Stimulated activated CD4-positive, alpha-beta T cell treated with anti-CD3 and anti-CD28 coated beads, Interleukin-12 subunit alpha, Interleukin-12 subunit beta, amount 100 ng/mL, for 24 hours (primary cell): Measurements from ENCODE around the gene NTN4.
"Not testable (repeated sequence)": the region's sequence is repeated elsewhere in the genome, so short reads cannot be mapped to it uniquely, and the experiment has no call there.

Experiments used
- DNase-seq, 2 experiments: peaks; one replicate each; pipeline ENCODE4 v3.0.0-alpha.2; 2020; ENCODE audit warnings: low read depth in 2 of 2

The NTN4 gene

DNA sequence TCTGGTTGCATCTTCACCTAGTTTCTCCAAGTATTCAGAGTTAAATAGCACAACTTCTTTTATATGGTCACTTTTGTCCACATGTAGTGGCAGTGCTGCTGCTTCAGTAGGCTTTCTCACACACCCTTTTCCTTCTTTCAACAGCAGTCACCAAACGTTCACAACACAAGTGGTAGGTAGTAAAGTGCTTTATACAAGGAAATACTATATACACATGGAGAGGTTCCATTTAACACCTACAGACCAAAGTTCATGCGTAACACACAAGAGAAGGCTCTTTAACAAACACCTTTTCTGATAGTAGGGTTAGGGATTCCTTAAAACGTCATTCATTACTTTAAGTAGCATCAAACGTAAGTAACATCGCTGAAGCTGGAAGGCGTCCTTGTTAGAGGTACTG, 132.2 kb downstream of the NTN4 start:
- no peak for DNase-seq

DNA sequence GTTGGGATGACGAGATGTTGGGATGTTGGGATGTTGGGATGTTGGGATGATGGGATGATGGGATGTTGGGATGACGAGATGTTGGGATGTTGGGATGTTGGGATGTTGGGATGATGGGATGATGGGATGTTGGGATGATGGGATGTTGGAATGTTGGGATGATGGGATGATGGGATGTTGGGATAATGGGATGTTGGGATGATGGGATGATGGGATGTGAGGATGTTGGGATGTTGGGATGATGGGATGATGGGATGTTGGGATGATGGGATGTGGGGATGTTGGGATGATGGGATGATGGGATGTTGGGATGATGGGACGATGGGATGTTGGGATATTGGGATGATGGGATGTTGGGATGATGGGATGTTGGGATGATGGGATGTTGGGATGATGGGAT, 135.9 kb downstream of the NTN4 start:
- not testable (repeated sequence) for DNase-seq

DNA sequence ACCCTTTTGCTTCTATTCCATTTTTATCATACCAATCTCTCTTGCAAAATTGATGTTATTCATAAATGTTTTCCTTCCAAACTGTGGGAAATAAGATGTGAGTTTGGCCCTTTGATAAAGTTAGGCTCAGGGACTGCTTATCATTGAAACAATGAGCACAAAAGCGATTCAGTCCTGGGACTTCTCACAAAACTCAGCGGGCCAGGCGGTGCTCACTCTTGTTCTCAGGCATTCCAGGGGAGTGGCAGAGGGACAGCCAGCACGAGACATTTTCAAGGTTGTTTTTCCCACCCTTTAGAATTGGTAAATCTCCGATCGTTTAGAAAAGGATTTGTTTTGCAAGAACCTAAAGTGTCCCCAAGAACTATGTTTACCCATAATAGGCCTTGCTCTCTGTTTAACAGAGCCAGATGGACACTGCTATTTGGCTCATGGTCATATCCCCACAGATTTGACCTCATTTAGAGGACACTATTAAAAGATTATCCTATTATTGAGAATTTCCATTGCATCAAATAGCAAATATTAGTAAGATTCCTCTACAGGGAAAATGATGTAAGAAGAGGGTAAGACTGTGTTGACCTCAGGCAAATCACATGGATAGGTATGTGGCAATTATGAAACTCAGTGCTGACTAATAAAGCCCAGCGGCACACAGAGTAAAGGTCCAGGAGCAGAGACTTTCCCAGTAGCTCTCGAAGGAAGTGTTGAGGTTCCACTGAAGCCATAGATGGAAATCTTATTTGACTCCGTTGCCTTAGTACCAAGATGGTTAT, 136.6 kb downstream of the NTN4 start:
- no peak for DNase-seq

DNA sequence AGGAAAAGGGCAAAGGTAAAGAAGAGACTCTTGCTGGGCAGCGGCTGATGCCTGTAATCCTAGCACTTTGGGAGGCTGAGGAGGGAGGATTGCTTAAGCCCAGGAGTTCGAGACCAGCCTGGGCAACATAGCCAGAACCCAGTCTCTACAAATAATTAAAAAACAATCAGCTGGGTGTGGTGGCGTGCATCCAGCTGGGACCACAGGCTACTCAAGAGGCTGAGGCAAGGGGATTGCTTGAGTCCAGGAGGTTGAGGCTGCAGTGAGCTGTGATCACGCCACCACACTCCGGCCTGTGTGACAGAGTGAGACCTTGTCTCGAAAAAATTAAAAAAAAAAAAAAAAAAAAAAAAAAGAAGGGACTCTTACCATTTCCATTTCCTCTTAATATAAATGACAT, 138.9 kb downstream of the NTN4 start:
- DNase-seq, result no peak

GRCh38 chr12:95648990-95649791, 141.4 kb downstream of the NTN4 start:
- no peak for DNase-seq

DNA sequence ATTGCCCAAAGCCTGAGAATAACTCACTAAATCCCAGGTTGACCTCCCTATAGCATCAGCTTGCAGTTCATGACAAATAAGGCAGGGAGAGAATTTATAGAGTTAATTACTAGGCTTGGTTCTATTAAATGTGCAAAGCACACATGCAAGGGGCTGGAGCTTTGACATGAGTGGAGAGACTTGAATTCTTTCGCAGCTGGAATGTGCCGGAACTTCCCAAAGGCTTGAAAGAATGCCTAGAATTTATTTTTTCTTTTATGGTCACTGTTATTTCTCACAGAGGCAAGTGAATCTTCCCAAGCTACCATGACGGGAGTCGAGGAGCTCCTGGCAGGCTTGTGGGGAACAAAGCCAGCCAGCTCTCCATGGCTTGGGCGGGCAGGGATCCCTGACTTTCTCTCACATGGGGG, 143.8 kb downstream of the NTN4 start:
- DNase-seq, result no peak

GRCh38 chr12:95643256-95643655, 147.3 kb downstream of the NTN4 start:
- no peak for DNase-seq

GRCh38 chr12:95642583-95642982, 148.0 kb downstream of the NTN4 start:
- no peak for DNase-seq

GRCh38 chr12:95641299-95641952, 149.1 kb downstream of the NTN4 start:
- no peak for DNase-seq

DNA sequence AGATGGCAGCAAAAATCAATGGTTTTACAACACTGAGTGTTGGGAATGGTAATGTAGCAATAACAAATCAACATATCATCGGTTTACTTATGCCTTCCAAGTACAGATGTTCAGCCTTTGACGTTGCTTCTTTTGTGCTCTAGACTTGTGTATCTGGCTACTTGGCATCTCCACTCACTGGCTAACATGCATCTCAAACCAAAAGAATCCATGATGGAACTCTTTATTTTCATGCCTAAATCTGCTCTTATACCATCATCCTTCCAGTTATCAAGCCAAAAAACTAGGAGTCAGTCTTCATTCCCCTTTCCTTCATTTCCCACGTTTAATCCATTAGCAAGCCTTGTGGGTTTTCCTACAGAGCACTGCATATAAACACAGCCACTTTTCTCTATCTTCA, 150.0 kb downstream of the NTN4 start:
- DNase-seq, result no peak

DNA sequence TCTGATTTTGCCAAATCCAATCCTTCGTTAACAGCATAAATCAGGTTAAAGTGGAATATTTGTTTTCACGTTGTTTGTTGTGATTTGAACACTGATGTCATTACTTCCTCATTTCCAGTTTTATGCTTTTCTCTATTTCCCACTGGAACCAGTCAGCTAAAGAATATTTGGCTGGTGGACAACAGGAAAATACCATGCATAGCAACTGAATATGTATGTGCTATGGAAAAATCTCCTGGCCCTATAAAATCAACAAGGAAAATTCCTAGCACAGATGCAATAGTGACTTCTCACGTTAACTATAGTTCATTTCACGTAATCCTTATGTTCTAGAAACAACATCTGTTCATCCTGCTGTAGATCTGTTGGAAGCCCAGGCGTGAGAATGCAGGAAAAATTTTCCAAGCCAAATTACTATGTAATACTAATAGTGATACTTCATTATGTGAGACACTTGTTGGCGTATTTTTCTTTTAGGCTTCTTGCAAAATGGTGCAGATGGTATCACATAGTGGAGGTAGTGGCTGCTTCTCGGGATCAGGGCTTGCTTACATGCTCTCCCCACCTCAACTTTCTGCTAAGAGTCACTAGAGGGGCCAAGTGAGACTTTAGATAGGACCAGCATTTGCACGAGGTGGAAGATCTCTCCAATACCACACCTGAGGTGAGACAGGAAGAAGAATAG, 153.0 kb downstream of the NTN4 start:
- no peak for DNase-seq

- DNase-seq, result no peak
Observed at GRCh38 chr12:95637010-95637409, 153.6 kb downstream of the NTN4 start.

DNA sequence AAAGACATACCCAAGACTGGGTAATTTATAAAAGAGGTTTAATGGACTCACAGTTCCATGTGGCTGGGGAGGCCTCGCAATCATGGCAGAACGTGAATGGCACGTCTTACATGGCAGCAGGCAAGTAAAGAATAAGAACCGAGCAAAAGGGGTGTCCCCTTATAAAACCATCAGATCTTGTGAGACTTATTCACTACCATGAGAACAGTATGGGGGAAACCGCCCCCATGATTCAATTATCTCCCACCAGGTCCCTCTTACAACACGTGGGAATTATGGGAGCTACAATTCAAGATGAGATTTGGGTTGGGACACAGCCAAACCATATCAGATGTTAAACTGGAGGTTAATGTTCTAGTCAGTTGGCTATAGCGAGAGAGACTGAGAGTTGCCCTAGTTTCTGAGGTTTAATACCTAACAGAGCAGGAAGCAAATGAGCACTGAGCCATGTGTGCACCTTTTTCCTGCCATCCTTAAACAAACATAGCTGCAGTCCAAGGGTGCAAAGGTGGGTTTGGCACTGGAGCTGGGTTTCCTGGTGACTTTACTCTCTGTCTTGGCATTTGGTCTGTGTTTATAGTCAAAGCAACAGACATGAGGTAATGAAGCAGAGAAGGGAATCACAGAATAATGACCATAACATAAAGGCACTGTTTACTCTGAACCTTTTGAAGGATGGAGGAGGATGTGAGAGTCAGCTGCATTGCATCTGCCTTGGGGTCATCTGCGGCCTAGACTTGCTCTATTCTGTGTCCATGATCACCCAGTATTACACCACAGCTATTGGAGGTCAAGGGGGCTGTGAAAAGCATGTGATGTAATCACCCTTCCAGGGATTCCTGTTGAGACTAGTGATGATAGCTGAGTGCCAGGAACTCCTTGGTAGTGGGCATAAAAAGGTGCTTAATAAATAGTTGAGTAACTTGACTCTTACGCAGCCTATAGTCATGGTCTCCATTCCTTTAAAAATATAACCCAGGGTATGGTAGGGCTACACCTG, 155.6 kb downstream of the NTN4 start:
- DNase-seq, result no peak

DNA sequence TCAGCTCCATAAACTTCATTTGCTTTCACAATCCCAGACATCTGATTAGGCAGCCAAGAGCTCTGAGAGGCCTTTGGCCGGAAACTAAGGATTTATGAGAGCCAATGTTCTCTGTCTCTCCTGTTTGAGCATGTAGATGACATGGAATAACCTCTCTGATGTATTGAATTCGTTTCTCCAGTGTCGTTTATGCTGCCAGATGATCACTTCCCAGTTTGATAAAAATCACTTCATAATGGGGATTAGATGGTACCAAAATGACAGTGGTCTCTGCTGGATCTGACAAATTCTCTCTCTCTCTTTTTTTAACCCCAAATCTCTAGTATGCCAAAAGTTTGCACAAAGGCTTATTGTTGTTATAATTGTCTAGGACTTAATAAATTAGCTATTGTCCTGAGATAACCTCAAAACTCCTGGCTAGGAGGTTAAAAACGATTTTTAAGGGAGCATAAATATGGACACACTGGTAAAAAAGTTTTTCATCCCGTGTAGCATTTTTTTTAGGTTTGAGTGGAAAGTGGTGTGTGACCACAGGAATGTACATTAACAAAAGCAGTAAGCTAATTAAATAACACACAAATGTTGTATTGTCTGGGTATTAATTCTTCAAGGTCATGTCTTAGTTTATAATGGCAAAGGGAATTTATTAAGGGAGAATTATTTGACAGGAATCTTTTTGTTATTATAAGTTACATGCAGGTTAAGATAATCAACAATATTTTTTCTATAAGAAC, 156.7 kb downstream of the NTN4 start:
- DNase-seq, result no peak

DNA sequence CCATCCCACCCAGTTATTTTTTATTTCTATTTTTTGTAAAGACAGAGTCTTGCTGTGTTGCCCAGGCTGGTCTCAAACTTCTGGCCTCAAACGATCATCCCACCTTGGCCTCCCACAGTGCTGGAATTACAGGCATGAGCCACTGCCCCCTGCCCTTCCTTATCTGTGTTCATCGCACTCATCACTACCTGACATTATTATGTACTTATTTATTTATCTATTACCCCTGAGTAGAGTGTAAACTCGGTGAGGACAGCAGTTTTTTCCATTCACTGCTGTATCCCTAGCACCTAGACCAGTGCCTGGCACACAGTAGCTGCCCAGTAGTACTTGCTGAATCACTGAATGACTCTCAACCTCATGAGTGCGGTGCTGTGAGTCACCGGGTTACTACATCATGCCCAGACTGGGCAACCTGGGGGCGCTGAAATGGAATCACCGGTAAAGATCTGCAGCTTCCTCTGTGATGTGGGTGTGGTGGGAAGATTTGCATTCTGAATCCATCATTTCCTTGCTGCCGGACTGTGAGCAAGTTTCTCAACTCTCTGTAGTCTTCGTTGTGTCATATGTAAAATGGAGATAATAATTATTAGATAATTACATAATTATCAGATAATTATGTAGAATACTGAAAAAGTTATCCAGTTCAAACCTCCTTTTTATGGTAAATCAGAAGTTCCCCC, 157.4 kb downstream of the NTN4 start:
- DNase-seq, result no peak

DNA sequence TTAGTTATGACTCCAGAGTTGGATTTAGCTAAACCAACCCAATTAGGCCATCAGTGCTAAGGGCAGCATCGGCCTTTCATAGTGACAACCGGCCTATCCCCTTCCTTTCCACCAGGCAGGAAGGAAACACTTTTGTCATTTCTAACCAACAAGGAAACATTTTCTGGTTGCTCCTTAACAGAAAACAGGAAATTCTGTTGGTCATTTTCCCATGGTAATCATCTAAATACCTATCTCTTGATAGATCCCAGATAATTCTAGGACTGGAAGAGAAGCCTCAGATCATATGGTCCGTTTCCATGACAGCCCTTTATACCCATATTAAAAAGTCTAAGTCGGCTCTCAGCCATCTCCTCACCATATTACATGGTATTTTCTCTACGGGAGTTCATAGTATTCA, 160.1 kb downstream of the NTN4 start:
- no peak for DNase-seq

GRCh38 chr12:95629392-95629791, 161.2 kb downstream of the NTN4 start:
- DNase-seq, result no peak

GRCh38 chr12:95626854-95627253, 163.7 kb downstream of the NTN4 start:
- DNase-seq, result no peak

- DNase-seq, result no peak
Observed at GRCh38 chr12:95625012-95625411, 165.6 kb downstream of the NTN4 start.

DNA sequence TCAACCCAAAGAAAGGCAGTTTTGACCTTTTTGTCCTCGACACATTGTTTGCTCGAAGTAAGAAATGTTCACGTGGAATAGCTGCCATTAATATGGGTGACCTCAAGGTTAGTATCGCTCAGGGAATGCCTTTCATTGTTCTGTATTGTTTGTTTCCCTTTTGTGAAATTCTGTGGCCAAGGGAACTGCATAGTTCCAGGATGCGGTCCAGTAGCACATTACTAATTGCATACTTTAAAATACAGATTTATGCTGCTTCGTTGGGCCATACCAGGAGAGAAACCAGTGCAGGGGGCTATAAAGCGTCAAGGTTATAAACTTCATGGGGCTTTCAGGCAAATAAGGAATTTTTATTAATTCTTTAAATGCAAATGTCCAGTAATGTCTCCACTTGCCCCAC, 166.0 kb downstream of the NTN4 start:
- no peak for DNase-seq
